AG20443 (cell line): ENCODE results near the gene PCOLCE2.

Source experiments
- DNase-seq: peaks from one replicate; pipeline ENCODE4 v3.0.0; 2012; ENCODE audit warnings: low spot score, mixed read lengths

PCOLCE2 gene, protein sequence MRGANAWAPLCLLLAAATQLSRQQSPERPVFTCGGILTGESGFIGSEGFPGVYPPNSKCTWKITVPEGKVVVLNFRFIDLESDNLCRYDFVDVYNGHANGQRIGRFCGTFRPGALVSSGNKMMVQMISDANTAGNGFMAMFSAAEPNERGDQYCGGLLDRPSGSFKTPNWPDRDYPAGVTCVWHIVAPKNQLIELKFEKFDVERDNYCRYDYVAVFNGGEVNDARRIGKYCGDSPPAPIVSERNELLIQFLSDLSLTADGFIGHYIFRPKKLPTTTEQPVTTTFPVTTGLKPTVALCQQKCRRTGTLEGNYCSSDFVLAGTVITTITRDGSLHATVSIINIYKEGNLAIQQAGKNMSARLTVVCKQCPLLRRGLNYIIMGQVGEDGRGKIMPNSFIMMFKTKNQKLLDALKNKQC

DNA sequence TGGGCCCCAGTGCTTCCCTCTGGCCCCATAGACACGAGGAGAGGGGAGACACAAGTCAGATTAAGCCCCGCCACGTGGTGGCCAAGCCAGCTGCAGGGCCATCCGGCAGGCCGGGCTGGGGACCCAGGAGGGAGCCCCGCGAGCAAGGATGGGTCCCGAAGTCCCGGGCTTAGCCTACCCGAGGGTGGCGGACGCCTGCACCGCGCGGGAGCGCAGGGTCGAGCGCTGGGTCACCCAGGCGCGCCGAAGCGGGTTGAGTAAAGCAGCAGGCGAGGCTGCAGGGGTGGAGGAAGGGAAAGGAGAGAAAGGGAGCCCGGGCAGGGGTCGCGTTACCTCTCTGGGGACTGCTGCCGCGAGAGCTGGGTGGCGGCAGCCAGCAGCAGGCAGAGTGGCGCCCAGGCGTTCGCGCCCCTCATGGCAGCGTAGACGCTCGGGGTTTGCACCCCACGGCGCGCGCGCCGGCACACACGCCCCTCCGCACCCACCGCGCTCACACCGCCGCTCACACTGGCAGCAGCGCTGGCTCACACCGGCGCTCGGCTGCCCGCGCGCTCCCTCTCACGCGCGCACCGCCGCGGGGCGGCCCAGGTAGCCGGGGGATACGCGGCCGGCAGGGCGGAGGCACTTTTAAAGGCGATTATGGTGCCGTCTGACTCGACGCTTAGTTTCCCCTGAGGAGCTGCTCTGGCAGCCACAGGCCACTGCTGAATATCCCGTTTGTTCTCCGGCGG lies at the start of gene PCOLCE2:
Gene PCOLCE2 (minus strand): TSS at position 603 of the 731 bp plus-strand sequence. CDS start 187 bp downstream, at position 416.
- peak; percentile 63 for DNase-seq

DNA sequence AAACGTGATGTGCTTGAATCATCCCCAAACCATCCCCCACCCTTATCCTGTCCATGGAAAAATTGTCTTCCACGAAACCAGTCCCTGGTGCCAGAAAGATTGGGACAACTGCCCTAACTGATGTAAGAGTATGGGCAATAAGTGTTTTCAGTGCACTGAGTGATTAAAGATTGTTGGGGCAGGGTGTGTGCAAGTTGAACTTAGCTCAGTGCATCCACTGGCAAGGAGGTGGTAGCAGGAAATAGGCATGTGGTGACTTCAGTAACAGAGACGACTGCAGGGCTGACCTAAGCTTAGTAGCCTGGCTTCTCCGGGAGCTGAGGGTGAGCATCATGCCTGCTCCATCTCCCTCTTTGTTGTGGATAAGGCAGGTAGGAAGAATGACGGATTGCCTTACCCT lies 47.1 kb upstream of the PCOLCE2 start:
- DNase-seq: no peak

DNA sequence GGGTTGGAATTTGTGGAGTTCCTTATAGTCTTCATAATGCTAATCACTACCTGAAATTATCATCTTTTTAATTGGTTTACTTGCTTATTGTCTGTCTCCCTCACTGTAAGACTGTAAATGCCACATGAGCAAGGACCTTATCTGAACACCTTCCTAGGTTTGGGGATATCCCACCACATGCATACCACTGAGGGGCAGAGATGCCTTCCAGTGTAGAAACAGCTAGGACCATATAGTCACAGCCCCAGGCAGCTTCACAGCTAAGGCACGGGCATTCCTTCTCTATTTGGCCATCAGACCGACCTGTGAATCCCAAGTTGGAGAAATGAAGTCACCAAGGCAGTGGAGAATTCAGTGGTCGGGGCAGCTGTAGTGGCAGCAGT lies 46.0 kb upstream of the PCOLCE2 start:
- no peak for DNase-seq

DNA sequence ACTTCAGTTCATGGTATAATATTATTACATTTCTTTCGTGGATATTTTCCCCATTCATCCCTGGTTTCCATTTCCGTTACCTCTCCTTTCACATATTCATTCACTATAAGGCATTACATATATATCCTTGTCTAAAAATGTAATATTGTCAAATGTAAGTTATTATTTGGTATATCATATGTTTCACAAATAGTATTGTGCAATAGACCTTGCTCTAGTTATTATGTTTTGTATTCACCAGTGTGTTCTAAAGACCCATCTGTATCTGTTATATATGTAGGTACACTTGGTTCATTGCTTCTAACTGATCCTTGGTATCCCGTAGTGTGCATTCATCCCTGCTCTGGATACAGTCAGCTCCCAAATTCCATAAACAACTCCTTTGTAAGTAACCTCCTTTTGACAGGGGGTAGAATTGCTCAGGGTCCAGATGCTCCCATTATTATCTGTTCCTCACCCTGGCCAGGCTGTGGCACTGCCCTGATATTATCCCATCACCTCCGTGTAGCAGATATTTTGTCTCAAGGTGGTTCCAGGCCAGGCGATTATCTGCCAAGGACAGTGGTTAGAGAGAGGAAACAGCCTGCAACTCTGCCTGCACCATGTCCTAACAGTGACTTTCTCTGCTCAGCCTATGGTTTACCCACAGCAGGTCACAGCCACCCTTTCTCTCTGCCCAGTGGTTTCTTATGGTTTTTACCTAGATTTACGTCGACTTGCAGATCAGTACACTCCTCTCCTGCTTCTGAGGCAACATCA lies 45.4 kb upstream of the PCOLCE2 start:
- no peak for DNase-seq

DNA sequence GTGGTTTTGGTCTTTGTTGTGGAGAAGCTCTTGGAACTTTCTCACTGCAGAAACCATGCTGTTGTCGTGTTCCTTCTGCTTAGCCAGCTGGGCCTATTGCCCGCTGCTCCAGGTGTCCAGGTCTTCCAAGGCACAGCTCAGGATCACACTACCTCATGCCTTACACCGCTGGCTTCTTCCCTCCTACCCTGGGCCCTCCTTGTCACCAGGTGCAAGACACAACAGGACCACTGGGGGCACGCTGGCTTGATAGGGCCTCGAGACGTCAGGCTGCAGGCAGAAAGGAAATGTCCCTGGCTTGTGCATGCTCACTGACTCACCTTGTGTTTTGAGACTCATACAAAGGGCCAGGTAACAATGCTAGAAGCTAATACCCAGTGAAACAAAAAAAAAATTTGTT lies 42.3 kb upstream of the PCOLCE2 start:
- DNase-seq: no peak

DNA sequence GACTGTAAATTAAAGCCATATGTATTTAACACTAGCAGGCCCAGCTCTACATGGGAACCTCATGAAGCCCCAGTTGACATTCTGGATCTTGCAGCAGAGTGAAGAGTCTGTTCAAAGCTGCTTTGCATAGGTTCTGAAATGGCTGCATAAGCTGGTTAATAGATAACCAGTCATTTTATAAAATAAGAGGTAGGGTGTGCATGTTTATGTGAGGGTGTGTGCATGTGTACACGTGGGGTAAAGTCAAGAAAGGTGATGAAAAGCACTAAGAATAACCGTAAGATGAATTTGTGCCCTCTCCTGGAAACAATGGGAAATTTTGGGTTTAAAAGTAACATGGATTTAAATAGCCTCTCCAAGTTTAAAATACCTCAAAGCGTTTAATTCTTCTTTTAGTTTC lies 41.6 kb upstream of the PCOLCE2 start:
- no peak for DNase-seq

DNA sequence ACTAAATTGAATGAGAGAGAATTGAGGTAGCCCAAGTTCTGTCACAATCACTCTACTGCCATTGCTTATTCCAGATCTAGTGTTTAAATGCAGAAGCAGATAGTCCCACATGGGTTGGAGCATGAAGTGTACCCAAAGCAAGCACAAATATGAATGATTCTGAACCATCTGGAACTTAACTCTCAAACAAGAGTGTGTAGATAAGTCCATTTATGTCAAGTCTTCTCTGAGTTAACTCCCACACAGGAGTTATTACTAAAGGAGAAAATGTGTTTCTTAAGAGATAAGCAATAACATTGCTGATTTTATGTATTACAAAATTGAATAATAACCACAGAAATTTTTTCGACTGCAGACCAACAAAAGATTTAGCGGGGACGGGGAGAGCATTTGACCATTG lies 41.0 kb upstream of the PCOLCE2 start:
- DNase-seq: no peak

DNA sequence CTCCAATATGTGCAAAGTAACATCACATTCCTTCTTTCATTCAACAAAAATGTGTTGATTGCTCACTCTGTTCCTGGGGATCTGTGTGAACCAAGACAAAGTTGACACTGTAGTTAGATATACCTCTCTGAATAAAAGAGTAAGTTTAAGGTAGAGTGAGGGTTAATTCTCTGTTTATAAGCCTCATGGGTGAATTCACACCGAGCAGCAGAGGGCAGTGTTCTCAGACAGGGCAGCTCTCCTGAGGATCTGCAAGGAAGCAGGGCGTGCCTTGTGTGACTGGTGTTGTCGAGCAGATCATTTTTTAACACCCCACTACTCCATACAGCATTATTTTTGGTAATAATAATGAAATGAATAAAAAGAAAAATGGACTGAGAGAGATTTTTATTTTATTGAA lies 40.2 kb upstream of the PCOLCE2 start:
- DNase-seq: peak; percentile 68

DNA sequence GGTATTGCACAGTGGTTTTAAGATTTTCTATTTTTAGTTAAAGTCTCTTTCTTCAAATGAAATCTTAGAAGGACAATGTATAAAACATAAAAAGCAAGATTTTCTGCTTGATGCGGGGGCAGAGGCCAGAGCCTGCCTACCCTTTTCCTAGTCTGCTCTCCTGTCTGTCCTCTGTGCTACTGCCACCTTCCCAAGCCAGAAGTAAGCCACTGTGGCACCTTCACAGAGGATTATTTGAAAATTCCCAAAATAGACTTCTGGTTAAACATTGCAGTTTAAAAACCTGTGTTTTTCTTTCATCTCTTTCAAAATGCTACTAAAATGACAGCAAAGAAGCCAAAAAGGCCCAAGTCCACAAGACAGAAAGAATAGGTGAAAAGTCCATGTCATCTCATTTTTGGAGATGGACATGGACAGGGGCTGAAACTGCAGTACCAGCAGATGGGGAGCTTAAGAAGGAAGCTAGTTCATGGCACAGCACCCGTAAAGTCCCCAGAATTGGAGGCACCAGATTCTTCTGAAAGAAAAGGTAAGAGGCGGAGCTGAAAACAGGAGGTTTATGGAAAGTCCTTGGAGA lies 37.6 kb upstream of the PCOLCE2 start:
- no peak for DNase-seq

DNA sequence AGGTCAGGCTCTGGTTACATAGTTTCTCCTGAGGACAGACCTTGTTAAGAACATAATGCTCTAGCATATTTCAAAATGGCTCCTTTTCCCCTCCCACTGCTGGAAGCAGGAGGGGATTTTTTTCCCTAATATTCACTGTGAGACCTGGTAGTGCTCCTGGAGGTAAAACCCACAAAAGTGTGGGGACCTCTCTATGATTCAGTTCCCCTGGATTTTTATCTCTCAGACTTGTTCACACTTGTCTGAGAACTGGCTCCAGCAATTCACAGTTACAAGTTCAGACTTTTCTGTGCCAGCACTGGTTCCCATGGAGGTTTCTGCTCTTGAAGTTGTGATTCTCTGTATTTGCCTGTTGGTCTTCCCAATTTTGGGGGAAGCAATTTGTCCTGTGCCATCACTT lies 36.3 kb upstream of the PCOLCE2 start:
- DNase-seq: no peak

DNA sequence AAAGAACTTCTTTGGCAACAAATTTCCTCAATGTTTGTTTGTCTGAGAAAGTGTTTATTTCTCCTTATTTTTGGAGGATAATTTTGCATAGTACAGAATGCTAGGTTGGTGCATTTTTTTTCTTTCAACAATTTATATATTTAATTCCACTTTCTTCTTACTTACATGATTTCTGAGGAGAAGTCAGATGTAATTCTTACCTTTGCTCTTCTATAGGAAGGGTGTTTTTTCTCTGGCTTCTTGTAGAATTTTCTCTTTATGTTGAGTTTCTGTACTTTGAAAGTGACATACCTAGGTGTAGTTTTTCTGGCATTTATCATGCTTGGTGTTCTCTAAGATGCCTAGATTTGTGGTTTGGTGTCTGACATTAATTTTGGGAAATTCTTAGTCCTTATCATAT lies 34.8 kb upstream of the PCOLCE2 start:
- no peak for DNase-seq

DNA sequence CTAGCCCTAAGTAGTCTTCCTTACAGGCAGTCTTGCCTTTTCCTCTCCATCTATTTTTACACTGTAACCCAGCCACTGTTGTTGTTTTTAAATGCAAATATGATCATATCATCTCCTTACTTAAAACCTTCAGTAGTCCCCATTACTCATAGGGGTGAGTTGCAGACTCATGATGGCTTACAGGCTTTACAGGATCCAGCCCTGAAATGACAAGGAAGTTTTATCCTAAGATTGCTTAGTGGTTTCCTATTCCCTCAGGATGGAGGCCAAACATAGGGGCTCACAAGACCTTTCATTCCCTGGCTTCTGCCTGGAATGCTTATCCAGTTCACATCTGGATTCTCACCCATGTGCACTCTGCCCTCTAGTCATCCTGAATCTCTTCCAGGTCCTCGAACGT lies 27.7 kb upstream of the PCOLCE2 start:
- no peak for DNase-seq

DNA sequence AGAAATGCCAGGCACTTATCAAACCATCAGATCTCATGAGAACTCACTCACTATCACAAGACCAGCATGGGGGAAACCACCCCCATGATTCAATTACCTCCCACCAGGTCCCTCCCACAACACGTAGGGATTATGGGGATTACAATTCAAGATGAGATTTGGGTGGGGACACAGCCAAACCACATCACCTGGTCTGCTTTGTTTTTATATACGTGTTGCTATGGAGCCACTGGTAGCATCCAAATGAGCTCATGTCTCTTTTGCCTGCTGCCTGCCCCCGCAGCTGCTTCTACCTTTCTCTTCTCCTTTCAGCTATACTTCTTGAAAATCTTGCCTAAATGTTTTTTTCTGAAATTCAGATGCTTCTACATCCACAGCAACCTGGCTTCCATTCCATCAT lies 26.8 kb upstream of the PCOLCE2 start:
- DNase-seq: no peak

DNA sequence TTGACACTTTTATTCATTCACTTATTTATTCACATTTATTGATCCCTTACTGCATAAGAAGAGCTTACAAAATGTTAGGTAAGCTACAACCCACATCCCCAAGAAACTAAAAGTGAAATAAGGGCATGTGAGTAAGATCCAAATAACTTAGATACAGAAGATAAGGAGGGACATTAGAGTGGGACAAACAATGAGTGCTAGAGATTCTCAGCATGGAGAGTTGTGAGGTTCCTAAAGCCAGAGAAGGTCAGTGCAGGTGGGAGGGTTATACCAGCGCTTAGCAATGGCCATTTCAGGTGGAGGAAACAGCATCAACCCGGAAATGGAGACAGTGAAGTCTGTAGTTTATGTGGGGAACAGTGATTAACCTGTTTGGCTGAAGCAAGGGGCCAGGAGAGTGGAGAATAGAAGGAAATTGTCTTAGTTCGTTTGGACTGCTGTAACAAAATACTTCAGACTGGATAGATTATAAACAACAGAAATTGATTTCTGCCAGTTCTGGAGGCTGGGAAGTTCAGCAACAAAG lies 25.5 kb upstream of the PCOLCE2 start:
- no peak for DNase-seq

DNA sequence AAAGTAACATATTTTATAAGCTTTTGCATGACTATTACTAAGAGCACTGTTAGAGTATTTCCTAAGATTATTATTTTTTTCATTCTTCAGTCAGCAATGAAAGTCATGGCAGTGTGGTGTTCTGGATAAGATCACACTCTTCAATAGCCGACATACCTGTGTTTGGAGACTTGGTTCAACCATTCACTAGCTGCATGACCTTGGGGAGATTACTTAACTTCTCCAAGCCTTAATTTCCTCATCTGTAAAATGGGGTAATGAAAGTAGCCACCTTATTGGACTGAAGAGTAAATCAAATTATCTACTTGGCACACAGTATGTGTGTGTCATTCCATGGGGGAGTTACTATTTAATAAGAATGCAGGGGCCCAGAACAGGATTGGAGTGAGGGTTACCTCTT lies 24.5 kb upstream of the PCOLCE2 start:
- no peak for DNase-seq

DNA sequence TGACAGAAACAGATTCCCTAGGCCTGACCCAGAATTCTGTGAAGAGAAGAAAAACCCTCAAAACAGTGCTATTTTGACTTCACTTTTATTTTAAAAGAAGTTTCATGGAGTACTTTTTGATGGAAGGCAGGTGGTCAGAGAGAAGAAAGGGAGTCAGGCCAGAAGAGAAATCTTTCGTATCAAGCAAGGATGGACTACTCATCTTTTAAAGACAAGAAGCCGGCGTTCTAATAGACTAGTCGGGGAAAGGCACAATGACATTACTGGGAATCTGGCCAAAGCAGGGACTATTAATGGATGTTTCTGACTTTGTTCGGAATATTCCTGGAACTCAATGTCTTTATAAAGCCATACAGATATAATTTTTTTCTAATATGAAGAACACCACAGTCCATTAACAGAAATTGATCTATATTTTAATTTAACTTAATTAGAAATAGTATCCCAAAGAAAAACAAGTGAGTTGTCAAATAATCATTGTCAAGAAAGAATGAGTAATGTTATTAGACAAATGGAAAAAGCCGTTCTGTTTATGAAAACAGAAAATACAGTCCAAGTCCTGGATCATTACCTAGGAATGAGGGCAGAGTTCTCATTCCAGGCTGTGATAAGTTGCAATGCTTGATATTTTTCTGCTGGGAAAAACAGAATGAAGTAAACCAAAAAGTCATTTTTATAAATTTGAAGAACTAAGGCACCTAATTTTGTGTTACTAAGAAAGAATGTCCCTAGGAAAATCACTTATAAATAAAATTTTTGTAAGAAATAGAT lies 23.7 kb upstream of the PCOLCE2 start:
- DNase-seq: peak; percentile 46

DNA sequence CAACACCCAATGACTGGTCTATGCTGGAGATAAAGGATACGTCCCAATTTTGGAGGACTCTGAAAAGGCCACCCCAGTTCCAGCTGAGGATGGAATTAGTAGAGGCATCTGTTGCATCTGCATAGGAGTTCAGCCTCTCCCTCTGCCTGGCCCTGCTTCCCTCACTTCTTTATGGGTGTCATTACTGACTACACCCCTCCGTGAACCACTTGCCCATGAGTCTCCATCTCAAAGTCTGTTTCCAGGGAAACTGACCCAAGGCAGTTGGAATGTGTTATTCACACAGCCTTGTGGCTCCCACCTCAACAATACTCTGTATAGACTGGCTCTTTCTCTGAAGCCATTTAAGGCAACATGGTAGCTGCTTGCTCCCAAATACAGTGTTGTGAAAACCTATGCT lies 21.4 kb upstream of the PCOLCE2 start:
- no peak for DNase-seq

DNA sequence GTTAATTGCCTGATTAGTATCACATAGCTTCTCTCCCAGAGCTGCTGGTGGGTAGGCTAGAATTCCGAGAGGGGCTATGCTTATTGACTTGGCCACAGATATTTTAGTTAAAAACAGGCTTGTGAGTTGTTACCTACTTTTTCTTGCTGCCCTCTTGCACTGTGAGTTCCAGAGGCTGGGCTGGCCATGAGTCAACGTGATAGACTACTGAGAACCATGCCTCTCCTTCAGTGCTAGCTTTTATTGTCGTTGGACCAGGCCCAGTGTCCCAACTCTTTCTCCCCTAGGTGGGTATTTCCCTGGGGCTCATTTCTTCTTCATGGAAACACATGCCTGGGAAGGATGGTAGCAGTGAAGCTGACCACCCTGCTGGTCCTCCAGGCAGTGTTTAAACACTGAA lies 20.4 kb upstream of the PCOLCE2 start:
- no peak for DNase-seq

DNA sequence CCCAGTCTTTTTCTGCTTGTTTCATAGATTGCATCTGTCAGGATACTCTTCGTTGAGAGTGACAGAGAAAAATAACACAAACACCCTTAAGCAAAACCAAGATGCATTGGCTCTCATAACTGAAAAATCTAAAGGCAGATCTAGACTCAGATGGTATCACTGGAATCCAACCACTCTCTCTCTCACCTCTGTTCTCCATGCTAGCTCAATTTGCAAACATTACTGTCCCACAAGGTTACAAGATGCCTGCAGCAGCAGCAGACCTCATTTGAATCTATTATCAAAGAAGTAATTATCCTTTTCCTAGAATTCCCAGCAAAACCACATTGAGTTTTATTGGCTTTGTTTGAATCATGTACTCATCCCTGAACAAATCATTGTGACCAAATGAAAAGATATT lies 19.1 kb upstream of the PCOLCE2 start:
- no peak for DNase-seq

DNA sequence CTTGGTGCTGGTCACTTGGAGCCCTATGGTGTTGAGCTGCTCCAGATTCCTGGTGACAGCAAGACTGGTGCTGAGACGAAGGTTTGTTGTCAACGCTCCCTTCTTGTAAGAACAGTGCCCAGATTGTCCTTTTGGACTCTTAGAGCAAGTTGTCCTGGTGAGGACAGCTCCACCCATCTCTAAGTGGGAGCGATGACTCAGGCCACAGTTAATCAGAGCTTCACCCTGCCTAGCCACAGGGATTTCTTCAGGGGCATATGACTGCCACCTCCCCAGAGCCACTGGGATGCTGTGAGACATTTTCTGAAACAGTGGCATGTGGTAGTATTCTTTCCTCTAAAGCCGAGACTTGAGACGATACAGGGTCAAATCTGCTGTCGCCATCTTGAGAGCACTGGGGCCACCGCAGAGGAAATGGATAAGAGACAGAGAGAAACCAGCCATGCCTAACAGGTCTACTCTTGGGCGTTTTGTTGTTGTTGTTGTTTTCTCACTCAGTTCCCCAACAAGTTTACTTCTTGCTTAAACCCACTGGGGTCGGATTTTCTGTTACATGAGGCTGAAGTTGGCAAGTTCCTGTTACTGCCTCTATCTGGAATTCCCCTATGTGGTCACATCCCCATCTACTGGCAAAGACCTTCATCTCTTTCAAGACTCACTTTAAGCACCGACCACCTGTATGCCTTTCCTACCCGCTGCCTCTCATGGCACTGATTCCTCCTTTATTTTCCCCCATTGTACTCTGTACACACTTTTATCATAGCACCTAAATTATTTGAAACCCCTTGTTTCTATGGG lies 16.0 kb upstream of the PCOLCE2 start:
- DNase-seq: peak; percentile 74

DNA sequence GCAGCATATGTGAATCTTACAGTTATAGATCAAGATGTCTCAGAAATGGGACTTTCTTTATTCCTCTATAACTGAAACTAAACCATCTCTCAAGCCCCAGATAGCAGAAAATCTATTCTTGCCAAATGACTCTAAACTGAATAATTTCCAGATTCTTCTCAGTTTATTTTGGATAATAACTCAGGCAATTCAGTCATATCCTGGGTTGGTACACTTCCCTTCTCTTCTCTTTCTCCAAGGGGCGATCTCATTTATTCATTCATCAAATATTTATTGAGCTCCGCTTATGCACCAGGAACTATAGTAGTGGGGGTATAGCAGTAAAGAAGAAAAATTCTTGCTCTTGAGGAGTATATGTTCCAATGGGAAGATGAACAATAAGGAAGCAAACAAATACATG lies 13.5 kb upstream of the PCOLCE2 start:
- DNase-seq: no peak
